BLaER1 (cell line): Measurements from ENCODE around the gene TOP2A.
A peak's percentile ranks its signal among the peaks of the same experiment; 100 is the strongest.

Source experiments
- H3K27ac ChIP-seq: shearing (Covaris generic); formaldehyde crosslinking; 2 replicates; pipeline ENCODE4 v1.8.1; 2022
- H3K27me3 ChIP-seq: shearing (Covaris generic); formaldehyde crosslinking; 2 replicates; pipeline ENCODE4 v1.8.1; 2022
- H3K36me3 ChIP-seq: shearing (Covaris generic); formaldehyde crosslinking; 2 replicates; pipeline ENCODE4 v1.8.1; 2022
- H3K4me1 ChIP-seq: shearing (Covaris generic); formaldehyde crosslinking; 2 replicates; pipeline ENCODE4 v1.8.1; 2022
- H3K4me2 ChIP-seq: shearing (Covaris generic); formaldehyde crosslinking; 2 replicates; pipeline ENCODE4 v1.8.1; 2022
- H3K4me3 ChIP-seq: shearing (Covaris generic); formaldehyde crosslinking; 2 replicates; pipeline ENCODE4 v1.8.1; 2022
- H3K9ac ChIP-seq: shearing (Covaris generic); formaldehyde crosslinking; 2 replicates; pipeline ENCODE4 v1.8.1; 2022
- H3K9me3 ChIP-seq: shearing (Covaris generic); formaldehyde crosslinking; 2 replicates; pipeline ENCODE4 v1.8.1; 2022
- H4K20me1 ChIP-seq: shearing (Covaris generic); formaldehyde crosslinking; 2 replicates; pipeline ENCODE4 v1.8.1; 2022
- Cebpa-rat ChIP-seq: shearing (Covaris generic); IDR thresholded peaks from 2 replicates; pipeline ENCODE4 v1.8.1; 2022

Gene TOP2A

GRCh38 chr17:40366861-40367518, 50.7 kb downstream of the TOP2A start:
- Histone ChIP-seq H3K4me3 (no peak overlapping the region), H3K9ac (no peak overlapping the region), H3K27ac (peak overlapping the region; percentile 60; the same call in 1 of the 2 replicates), H3K9me3 (peaks cover 7% of the 10 kb centered on the region; the same call in 1 of the 2 replicates), H3K36me3 (no peaks in the 10 kb centered on the region), H3K27me3 (peaks cover 25% of the 10 kb centered on the region), H4K20me1 (no peaks in the 10 kb centered on the region), H3K4me1 (peaks cover 52% of the 10 kb centered on the region), H3K4me2 (peak overlapping the region; percentile 37)
- TF ChIP-seq Cebpa-rat = no peak

DNA sequence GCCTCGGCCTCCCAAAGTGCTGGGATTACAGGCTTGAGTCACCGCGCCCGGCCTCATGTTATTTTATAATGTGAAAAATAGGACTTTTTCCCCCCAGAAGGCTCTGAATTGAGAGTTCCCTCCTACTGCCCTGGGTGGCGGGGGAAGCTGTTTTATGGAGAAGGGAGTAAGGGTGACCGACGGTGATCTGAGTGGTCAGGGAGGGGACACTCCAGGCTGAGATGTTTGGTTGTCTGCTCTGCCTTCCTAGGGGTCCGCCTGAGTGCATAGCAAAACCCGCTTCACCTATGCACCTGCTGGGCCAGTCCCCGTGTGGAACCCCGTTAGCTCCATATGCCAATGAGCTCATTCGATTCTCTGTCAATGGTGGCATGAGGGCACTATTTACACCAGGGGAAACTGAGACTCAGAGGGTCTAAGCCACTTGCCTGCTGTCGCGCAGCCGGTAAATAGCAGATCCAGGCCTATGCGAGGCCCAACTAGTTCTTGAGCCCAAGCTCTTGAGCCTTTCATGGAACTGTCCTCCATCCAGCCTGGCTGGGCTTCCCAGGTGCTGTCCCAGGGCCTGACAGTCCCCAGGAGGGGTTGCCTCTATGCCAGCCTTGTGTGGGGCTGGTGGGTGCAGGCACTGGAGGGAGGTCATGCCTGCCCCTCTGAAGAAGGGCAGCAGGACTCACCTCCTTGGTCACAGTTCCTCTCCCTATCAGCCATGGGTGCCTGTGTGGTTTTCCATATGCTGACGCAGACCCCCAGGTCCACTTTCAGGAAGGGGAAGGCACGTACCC, 51.4 kb downstream of the TOP2A start:
- no peak for TF ChIP-seq Cebpa-rat
- peaks cover 5% of the 10 kb centered on the region; the same call in 1 of the 2 replicates for H3K9me3 ChIP-seq

GRCh38 chr17:40364906-40365305, 52.8 kb downstream of the TOP2A start:
- no peaks in the 10 kb centered on the region for H4K20me1 ChIP-seq
- H3K4me2 ChIP-seq = peak overlapping the region; percentile 100; the same call in 1 of the 2 replicates
- no peak overlapping the region for H3K27ac ChIP-seq
- H3K4me1 ChIP-seq = peaks cover 45% of the 10 kb centered on the region
- no peak for TF ChIP-seq Cebpa-rat
- no peaks in the 10 kb centered on the region for H3K9me3 ChIP-seq
- peaks cover 25% of the 10 kb centered on the region for H3K27me3 ChIP-seq
- H3K4me3 ChIP-seq = no peak overlapping the region
- H3K9ac ChIP-seq = no peak overlapping the region
- no peaks in the 10 kb centered on the region for H3K36me3 ChIP-seq

More for the DNA sequence above, 51.4 kb downstream of the TOP2A start:
- Histone ChIP-seq H4K20me1 (no peaks in the 10 kb centered on the region), H3K4me1 (peaks cover 51% of the 10 kb centered on the region), H3K27me3 (peaks cover 25% of the 10 kb centered on the region), H3K9ac (no peak overlapping the region), H3K4me2 (peak overlapping the region; percentile 37), H3K36me3 (no peaks in the 10 kb centered on the region), H3K27ac (peak overlapping the region; percentile 60; the same call in 1 of the 2 replicates), H3K4me3 (no peak overlapping the region)

- Histone ChIP-seq H3K4me1 (peaks cover 51% of the 10 kb centered on the region), H3K9ac (peak within 1 kb of the TSS; percentile 79; the same call in 1 of the 2 replicates), H3K27ac (no peak within 1 kb of the TSS), H3K4me3 (peak within 1 kb of the TSS; percentile 79), H3K4me2 (peak within 1 kb of the TSS; percentile 100), H3K9me3 (no peaks in the 10 kb centered on the region), H3K27me3 (peaks cover 25% of the 10 kb centered on the region), H3K36me3 (no peaks in the 10 kb centered on the region), H4K20me1 (no peaks in the 10 kb centered on the region)
- no peak for TF ChIP-seq Cebpa-rat
Measured at GRCh38 chr17:40364121-40364861, 53.4 kb downstream of the TOP2A start, which contains the start of gene GJD3. Gene GJD3 (minus strand): TSS chr17:40364737. CDS start chr17:40363815, 922 bp downstream.

- H3K4me3 ChIP-seq = peak overlapping the region; percentile 79
- no peak for TF ChIP-seq Cebpa-rat
- peaks cover 25% of the 10 kb centered on the region for H3K27me3 ChIP-seq
- H3K9me3 ChIP-seq = no peaks in the 10 kb centered on the region
- no peaks in the 10 kb centered on the region for H4K20me1 ChIP-seq
- peaks cover 54% of the 10 kb centered on the region for H3K4me1 ChIP-seq
- peak overlapping the region; percentile 72 for H3K27ac ChIP-seq
- H3K4me2 ChIP-seq = peak overlapping the region; percentile 100
- peak overlapping the region; percentile 79 for H3K9ac ChIP-seq
- no peaks in the 10 kb centered on the region for H3K36me3 ChIP-seq
Measured at GRCh38 chr17:40363111-40363827, 54.4 kb downstream of the TOP2A start.

GRCh38 chr17:40362696-40363110, 55.0 kb downstream of the TOP2A start:
- no peaks in the 10 kb centered on the region for H3K36me3 ChIP-seq
- peak overlapping the region; percentile 79 for H3K4me3 ChIP-seq
- peaks cover 54% of the 10 kb centered on the region for H3K4me1 ChIP-seq
- H4K20me1 ChIP-seq = no peaks in the 10 kb centered on the region
- no peak for TF ChIP-seq Cebpa-rat
- H3K9ac ChIP-seq = peak overlapping the region; percentile 79
- peak overlapping the region; percentile 72 for H3K27ac ChIP-seq
- peaks cover 25% of the 10 kb centered on the region for H3K27me3 ChIP-seq
- H3K9me3 ChIP-seq = no peaks in the 10 kb centered on the region
- peak overlapping the region; percentile 100 for H3K4me2 ChIP-seq

DNA sequence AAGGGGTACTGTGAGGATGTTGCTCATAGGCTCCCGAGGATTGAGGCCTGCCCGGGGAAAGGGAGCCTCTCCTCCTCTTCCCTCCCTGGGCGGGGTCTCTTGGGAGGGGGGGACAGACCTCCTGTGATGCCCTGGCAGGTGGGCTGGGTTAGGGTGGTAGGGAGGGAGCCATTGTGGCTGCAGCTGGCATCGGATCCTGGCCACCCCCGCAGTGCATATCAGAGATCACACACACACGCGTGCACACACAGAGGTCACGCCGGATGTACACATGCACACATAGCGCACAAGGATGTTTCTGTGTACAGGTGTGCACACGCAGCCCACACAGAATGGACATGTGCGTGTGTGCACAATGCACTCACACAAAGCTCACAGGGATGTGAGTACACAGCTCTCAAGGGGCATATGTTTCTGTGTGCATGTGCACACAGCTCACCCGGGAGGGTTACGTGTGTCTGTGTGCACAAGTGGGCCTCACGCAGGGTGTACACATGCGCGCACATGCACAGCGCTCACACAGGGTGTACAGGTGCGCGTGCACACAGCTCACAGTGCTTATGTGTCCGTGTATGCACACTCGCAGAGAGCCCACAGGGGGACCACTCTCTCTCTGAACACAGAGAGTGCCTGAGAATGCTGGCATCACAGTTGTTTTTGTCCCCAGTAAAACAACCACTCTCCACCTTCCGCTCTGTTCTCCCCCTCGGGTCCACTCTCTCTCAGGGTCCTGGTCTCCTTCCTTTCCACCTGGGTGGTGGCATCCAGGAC, 55.6 kb downstream of the TOP2A start:
- H3K36me3 ChIP-seq = no peaks in the 10 kb centered on the region
- peaks cover 25% of the 10 kb centered on the region for H3K27me3 ChIP-seq
- H3K9me3 ChIP-seq = no peaks in the 10 kb centered on the region
- H3K27ac ChIP-seq = no peak overlapping the region
- TF ChIP-seq Cebpa-rat = no peak
- H3K9ac ChIP-seq = peak overlapping the region; percentile 79; the same call in 1 of the 2 replicates
- no peaks in the 10 kb centered on the region for H4K20me1 ChIP-seq
- peaks cover 54% of the 10 kb centered on the region for H3K4me1 ChIP-seq
- H3K4me2 ChIP-seq = peak overlapping the region; percentile 100
- peak overlapping the region; percentile 79 for H3K4me3 ChIP-seq

GRCh38 chr17:40361063-40361924, 56.4 kb downstream of the TOP2A start:
- H3K4me2 ChIP-seq = peak overlapping the region; percentile 19; the same call in 1 of the 2 replicates
- no peak overlapping the region for H3K9ac ChIP-seq
- no peak for TF ChIP-seq Cebpa-rat
- H3K27me3 ChIP-seq = peaks cover 25% of the 10 kb centered on the region
- H3K36me3 ChIP-seq = peaks cover under 1% of the 10 kb centered on the region
- H3K4me3 ChIP-seq = no peak overlapping the region
- no peaks in the 10 kb centered on the region for H4K20me1 ChIP-seq
- H3K27ac ChIP-seq = no peak overlapping the region
- H3K4me1 ChIP-seq = peaks cover 46% of the 10 kb centered on the region
- no peaks in the 10 kb centered on the region for H3K9me3 ChIP-seq
